Activated CD8-positive, alpha-beta memory T cell treated with anti-CD3 and anti-CD28 coated beads, Interleukin-2, amount 50 U/mL, for 48 hours (primary cell): Measurements from ENCODE around the gene ZNF12.
"Not testable (repeated sequence)": the region's sequence is repeated elsewhere in the genome, so short reads cannot be mapped to it uniquely, and the experiment has no call there.

Source experiments
- DNase-seq: peaks from one replicate; pipeline ENCODE4 v3.0.0-alpha.2; 2020

ZNF12 gene

GRCh38 chr7:6706666-6707407 is at the start of gene ZNF12:
TSS of gene ZNF12 (minus strand) at chr7:6706947. CDS start at chr7:6705173, 1,774 bp downstream.
- peak; percentile 98 for DNase-seq

DNA sequence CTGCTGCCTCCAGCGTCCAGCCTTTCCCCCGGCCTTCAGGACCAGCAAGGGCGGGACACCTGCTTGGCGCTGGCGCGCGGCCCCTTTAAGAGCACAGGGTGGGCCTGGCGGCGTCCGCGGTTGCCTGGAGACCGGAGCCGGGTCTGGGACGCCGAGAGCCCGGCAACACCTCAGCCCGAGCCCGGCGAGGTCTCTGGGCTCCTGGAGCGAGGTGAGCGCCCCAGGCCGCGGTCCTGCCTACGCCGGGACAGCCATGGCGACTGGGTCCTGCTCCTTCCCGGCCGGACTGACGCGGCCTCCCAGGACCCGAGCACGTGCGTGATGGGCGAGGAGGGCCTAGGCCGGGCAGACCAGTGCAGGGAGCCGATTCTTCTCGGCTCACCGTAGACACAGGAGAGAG is 47.2 kb upstream of the ZNF12 start, which contains the start of gene RSPH10B2:
Gene RSPH10B2, plus strand, starts transcription at position 140 of the 400 bp plus-strand sequence. CDS start 3,575 bp downstream, outside the sequence.
- not testable (repeated sequence) for DNase-seq

- DNase-seq: not testable (repeated sequence)
Observed at GRCh38 chr7:6750173-6750572, 43.4 kb upstream of the ZNF12 start.

GRCh38 chr7:6749335-6749734 is 42.6 kb upstream of the ZNF12 start:
- DNase-seq: not testable (repeated sequence)

GRCh38 chr7:6744410-6745100 is 37.8 kb upstream of the ZNF12 start:
- not testable (repeated sequence) for DNase-seq

- not testable (repeated sequence) for DNase-seq
Observed at GRCh38 chr7:6738415-6738814, 31.7 kb upstream of the ZNF12 start.

DNA sequence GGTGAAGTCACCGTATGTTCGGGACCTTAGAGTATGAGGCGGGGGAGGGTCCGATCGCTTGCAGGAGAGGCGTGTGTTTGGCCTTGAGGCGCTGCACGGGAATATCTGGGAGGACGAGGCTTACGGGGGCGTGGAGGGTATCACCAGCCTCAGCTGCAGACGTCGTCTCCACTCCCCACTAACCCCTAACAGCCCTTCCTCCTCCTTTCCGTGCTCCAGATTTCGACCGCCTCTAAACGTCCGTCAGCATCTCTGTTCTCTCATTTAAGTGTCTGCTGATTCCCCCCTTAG is 23.5 kb upstream of the ZNF12 start:
- no peak for DNase-seq

DNA sequence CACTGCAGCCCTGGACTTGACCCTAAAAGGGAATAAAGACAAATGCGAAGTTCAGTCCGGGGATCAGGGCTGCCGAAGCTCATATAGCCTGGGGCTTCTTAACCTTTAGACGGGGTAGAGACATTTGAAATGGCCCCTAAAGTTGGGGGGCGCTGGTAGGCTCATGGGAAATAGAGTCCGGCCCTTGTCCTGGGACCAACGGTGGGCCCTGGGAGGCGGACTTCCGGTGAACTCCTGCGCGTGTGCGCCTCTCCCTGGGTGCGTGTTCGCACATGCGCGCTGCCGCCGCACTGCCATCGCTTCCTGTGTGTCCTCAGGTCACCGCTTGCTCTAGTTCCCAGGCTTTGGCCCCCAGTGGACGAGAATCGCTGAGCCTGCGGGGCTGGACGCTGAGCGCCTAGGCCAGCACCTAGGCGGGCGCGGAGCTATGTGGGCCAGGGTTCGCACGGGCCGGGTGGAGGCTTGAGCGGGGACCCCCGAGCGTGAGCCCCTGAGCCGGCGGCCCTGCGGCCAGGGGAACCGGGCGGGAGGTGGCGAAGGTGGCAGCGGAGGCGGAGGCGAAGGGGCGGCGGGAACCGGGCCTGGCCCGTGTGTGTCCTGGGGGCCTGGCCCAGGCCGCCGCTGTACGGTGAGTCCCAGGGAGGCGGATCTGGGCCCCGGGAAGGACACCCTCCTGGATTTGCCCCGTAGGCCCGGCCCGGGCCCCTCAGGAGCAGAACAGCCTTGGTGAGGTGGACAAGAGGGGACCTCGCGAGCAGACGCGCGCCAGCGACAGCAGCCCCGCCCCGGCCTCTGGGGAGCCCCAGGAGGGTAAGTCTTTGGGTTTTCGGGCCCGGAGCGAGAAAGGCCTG is 23.0 kb upstream of the ZNF12 start:
- peak; percentile 91 for DNase-seq

DNA sequence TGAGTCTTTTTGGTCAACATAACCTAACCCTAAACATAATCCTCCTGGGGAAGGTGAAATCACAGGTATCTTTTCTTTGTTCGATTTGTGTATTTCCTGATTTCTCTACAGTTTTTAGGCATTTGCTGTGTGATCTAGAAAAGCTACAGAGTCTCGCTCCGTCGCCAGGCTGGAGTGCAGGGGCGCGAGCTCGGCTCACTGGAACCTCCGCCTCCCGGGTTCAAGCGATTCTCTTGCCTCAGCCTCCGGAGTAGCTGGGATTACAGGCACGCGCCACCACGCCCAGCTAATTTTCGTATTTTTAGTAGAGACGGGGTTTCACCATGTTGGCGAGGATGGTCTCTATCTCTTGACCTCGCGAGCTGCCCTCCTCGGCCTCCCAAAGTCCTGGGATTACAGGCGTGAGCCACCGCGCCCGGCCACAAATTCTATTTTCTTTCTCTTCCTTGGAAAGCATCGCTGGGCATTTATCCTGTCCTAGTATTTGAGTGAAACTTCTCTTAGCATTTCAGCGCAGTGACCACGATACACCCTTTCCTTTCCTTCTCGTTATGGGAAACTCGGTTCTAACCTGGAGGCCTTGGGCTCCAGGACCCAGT is 22.2 kb upstream of the ZNF12 start:
- not testable (repeated sequence) for DNase-seq

- no peak for DNase-seq
Observed at GRCh38 chr7:6727663-6728062, 20.9 kb upstream of the ZNF12 start.

GRCh38 chr7:6726341-6726740 is 19.6 kb upstream of the ZNF12 start:
- DNase-seq: not testable (repeated sequence)

DNA sequence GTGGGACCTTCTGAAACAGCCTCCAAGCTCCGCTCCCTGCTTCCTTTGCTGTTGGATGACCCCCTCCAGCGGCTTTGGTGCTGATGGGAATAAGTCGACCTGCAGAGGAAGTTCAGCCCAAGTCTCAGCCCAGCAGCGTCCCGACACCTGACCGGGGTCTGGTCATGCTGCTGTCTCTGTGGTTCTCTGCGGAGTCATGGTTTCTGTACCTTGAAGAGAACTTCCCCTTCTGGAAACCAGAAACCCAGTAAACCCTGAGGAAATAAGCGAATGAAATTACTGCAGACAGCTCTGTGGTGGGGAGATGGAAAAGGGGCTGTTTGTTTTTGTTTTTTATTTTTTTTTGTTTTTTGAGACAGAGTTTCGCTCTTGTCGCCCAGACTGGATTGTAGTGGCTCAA is 18.3 kb upstream of the ZNF12 start:
- no peak for DNase-seq

GRCh38 chr7:6724351-6724750 is 17.6 kb upstream of the ZNF12 start:
- DNase-seq: not testable (repeated sequence)

DNA sequence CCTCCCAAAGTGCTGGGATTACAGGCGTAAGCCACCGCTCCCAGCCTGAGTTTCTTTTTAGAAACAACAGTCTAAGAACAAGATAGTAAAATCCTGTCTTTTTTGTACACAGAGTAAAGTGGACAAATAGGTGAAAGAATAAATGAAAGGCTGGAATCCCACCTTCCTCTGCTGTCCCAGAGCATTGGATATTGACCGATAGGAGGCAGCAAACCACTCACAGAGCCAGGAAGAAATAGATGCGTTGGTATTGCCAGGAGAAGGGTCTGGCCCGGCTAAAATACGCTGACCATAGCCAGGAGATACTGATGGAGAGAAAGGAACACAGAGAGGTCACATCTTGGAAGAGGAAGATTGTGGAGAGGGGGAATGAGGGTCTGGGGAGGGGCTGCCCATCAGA is 11.4 kb upstream of the ZNF12 start:
- DNase-seq: no peak

DNA sequence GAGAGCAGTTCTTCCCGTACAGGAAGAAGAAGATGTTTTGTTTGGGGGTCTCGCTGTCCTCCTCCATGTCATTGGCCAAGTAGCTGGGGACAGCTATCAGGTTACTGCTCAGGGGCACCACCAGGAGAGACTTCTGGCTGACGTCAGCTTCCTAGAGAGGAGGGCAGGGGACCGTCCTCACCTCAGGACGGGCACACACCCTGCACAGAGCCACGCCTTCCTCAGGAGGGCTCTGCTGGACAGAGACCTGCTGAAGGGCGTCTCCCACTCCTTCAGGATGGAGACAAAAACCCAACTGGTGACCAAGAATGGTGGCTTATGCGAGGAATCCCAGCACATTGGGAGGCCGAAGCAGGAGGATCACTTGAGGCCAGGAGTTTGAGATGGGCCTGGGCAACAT is 9.2 kb upstream of the ZNF12 start:
- DNase-seq: not testable (repeated sequence)

- no peak for DNase-seq
Observed at GRCh38 chr7:6714360-6714759, 7.6 kb upstream of the ZNF12 start.

GRCh38 chr7:6709808-6710207 is 3.1 kb upstream of the ZNF12 start:
- DNase-seq: no peak

- no peak for DNase-seq
Observed at GRCh38 chr7:6708304-6708703, 1.6 kb upstream of the ZNF12 start.

DNA sequence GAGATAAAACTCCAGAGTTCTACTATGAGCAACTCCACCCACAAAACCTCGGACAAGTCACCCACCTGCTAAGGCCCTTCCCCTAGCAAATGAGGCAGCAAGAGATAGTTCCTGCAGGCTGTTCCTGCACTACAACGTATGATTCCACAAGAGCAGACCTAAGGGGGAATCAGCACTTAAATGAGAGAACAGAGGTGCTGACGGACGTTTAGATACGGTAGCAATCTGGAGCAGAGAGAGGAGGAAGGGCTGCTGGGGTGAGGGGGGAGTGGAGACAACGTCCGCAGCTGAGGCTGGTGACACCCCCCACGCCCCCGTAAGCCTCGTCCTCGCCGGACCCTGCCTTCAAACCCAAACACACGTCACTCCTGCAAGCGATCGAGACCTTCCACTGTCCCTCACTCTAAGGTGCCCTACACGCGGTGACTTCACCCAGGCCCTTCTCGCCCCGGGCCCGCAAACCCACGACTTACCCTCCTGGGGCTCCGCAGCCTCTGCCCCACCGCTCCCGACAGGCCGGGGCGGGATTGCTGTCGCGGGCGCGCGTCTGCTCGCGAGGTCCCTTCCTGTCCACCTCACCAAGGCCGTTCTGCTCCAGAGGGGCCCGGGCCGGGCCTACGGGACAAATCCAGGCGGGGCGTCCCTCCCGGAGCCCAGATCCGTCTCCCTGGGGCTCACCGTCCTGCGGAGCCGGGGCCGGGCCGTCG is 635 bp downstream of the ZNF12 start:
- DNase-seq: peak; percentile 73

GRCh38 chr7:6701860-6702259 is 4.9 kb downstream of the ZNF12 start:
- DNase-seq: no peak

DNA sequence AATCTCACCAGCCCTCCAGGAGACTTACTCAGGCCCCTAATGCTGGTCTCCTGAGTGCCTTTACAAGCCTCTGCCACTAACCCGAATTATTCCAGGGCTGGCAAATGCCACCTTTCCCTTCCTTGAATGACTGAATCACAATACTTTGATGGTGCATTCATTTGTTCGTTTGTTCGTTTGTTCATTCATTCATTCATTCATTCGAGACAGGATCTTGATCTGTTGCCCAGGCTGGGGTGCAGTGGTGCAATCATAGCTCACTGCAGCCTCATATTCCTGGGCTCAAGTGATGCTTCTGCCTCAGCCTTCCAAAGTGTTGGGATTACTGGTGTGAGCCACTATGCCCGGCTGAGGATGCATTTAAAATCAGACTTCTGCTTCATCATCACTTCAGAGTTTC is 6.0 kb downstream of the ZNF12 start:
- no peak for DNase-seq

DNA sequence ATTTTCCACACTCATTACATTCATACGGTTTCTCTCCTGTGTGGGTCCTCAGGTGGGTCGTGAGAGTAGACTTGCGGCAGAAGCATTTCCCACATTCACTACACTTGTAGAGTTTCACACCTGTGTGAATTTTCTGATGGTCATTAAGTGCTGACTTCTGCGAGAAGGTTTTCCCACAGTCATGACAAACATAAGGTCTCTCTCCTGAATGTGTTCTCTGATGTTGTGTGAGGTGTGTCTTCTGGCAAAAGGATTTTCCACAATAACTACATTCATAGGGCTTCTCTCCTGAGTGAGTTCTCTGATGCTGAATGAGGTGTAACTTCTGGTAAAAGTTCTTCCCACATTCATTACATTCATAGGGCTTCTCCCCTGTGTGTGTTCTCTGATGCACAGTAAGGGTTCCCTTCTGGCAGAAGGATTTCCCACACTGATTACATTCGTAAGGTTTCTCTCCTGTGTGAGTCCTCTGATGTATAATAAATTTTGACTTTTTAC is 15.1 kb downstream of the ZNF12 start:
- DNase-seq: no peak
